CMK (cell line): ENCODE measurements around the gene GLIS1.

ENCODE experiments used
- DNase-seq: peaks from one replicate; pipeline ENCODE4 v3.0.0-alpha.2; 2010; ENCODE audit warnings: low read depth

GLIS1 gene

GRCh38 chr1:53593758-53594380, 145.1 kb downstream of the GLIS1 start:
- DNase-seq = no peak

DNA sequence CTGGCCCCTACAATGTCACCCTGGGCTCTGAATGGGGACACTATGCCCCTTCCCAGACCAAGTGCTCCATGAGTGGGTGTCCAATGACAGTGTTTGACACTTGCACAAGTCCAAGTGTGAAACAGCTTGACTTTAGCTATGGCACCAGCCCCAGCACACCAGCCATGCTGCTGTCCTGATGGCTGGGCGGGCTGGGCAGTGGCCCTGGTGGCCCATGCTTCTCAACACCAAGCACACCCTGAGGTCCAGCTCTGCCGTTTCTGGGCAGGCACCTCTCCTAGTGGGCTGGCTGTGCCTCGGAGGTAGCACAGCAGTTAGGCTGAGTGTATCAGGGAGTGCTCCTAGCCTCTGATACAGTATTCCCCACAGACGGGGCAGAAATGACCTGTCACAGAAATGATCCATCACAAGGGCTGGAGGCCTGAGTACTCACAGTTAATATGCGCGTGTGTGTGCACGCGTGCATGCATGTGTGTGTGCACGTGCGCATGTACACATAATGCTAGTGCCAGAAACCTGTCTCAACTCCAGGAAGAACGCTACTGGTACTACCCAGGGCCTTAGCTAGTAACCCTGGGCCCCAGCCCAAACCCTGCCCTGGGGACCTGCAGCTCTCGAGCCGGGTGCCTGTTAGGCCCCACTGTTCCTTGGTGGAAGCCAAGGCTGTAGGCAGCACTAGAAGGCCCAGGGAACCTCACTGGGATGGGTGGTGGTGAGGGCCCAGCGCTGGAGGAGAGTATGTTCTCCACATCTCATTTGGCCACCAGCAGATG, 145.8 kb downstream of the GLIS1 start:
- DNase-seq = no peak

DNA sequence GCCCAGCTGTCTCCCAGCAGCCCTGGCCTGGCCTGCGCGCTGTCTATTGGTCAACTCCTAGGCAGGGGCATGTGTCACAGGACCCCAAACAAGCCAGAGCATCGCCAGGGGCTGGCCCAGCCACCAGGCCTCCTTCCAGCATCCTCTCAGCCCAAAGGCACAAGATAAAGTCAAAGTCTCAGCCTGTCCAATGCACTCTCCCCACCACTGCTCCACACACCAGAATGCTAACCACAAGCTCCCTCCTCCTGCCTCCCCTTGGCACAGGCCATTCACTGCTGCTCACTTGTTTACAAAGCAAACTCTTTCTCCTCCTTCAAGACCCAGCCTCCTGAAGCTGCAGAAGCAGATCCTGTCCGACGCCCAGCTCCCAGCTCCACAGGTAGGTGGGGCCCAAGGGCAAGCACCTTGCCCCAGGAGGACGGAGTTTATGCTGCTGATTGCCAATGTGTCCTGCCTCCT, 146.4 kb downstream of the GLIS1 start:
- no peak for DNase-seq

GRCh38 chr1:53591924-53592323, 147.0 kb downstream of the GLIS1 start:
- DNase-seq = no peak

- DNase-seq = no peak
Measured at GRCh38 chr1:53590531-53591515, 148.1 kb downstream of the GLIS1 start.

- DNase-seq = no peak
Measured at GRCh38 chr1:53590104-53590503, 148.9 kb downstream of the GLIS1 start.

GRCh38 chr1:53589043-53589887, 149.7 kb downstream of the GLIS1 start:
- DNase-seq = no peak

DNA sequence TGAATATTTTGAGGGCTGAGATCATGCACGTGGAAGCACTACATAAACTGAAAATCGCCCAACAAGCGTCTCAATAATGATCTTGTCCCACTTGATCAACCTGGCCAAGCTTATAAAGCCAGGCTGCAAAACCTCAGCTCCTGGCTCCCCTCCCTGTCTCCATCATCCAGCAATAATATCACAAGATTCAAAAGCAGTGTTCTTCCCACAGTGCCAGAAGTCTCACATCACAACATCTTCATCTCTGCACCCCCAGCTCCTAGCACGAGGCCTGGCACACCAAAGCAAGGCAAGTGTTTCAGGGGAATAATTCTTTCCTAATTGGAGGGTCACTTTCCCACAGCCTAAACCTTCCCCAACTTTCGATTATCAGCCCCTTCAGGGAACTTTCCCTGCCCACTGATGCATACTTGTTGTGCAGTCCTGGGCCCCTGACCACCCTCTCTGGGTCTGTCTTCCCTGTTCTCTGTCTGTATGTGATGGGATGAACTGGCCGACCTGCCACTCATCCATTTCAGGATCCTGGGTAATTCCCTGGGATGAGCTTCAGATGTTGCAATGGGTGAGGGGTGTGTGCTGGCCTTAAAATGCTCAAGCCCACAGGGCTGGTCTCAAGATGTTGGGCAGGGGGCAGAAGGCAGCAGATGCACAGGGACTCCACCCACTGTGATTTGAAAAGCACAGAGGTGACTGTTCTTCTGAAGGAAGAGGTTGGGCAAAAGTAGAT, 150.7 kb downstream of the GLIS1 start:
- no peak for DNase-seq

- no peak for DNase-seq
Measured at GRCh38 chr1:53587252-53587988, 151.5 kb downstream of the GLIS1 start.

DNA sequence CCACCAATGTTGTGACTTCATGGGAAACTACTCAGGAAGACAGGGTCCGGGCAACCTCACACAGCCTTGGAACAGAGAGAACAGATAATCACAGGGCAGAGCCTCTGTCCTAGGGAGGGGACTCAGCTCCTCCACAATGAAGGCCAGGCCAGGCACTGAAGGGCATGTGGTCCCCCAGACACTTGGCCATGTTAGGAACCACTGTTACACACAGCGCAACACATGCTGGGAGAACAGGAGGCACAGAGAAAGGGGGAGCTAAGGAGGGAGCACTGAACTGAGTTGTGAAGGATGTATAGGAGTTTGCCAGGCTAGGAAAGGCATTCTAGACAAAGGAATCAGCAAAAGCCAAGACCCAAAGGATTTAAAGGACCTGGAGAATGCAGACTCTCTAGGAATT, 152.2 kb downstream of the GLIS1 start:
- no peak for DNase-seq

GRCh38 chr1:53585565-53585964, 153.4 kb downstream of the GLIS1 start:
- no peak for DNase-seq

- DNase-seq = no peak
Measured at GRCh38 chr1:53585129-53585528, 153.8 kb downstream of the GLIS1 start.

- no peak for DNase-seq
Measured at GRCh38 chr1:53584777-53585107, 154.2 kb downstream of the GLIS1 start.

DNA sequence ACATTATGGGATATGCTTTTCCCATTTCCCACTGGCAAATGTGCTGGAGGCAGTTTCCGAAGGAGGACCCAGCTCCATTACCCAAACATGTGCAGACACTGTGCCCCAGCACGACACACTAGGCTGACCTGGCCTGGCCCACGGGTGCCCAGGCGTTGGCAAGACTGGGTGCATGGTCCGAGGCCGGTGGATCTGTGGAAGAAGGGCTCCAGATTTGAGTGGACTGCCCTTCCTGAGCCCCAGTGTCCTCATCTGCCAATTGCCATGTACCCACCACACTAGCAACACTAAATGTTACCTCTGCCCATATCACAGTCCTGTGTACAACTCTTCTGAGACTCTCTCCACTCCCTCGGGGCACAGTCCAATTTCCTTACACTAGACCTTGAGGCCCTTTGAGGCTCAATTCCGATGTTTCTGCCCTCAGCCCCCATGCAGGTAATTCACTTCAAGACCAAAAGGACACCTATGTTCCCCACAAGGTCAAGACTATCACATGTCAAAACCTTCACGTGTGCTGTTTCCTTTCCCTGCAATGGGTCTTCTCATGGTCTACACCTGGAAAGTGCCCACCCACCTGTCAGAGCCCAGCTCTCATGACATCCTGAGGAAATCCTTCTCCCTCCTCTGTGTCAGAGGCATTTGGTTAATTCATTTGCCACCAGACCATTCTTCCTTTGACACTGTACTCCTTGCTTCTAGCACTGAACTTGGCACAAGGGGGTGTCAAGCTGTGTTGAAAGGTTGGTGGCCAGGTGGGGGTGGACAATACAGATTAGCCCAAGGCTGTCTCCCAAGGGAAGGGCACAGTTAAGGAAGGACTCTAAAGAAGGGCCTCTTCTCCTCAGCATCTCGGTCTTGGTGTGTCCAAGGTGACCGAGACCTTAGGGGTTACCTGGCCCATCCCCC, 154.8 kb downstream of the GLIS1 start:
- no peak for DNase-seq

- DNase-seq = no peak
Measured at GRCh38 chr1:53583021-53583867, 155.7 kb downstream of the GLIS1 start.

GRCh38 chr1:53582211-53583020, 156.5 kb downstream of the GLIS1 start:
- no peak for DNase-seq

DNA sequence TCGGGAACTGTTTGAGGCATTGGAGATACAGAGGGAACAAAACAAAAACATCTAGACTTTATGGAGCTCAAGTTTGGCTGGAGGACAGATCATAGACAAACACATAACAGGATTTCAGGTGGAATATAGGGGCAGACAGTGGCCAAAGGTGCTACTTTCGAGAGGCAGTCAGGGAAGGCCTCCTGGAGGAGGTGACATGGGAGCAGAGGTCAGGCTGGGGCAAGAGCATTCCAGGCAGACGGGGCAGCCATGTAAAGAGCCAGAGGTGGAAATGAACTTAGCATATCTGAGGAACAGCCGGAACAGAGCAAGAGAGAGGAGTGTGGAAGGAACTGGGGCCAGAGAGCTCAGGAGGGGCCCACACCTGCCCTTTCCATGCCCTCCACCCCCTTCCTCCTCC, 157.5 kb downstream of the GLIS1 start:
- no peak for DNase-seq
